B cell (primary cell): ENCODE data around the gene FGD4.

Source experiments
- EZH2 ChIP-seq: IDR thresholded peaks from 2 replicates; pipeline ENCODE4 v1.6.1; 2012; ENCODE audit warnings: borderline replicate concordance, low read depth, mild to moderate bottlenecking, moderate library complexity, low read length; ENCODE audit not compliant: insufficient read depth, poor library complexity, severe bottlenecking
- TF ChIP-seq, protein P1 (sequence below): fragments of 200-600 bp; IDR thresholded peaks from one replicate; pipeline ENCODE4 v1.8.0; 2022; ENCODE audit warnings: antibody characterized with exemption, mild to moderate bottlenecking

DNA sequence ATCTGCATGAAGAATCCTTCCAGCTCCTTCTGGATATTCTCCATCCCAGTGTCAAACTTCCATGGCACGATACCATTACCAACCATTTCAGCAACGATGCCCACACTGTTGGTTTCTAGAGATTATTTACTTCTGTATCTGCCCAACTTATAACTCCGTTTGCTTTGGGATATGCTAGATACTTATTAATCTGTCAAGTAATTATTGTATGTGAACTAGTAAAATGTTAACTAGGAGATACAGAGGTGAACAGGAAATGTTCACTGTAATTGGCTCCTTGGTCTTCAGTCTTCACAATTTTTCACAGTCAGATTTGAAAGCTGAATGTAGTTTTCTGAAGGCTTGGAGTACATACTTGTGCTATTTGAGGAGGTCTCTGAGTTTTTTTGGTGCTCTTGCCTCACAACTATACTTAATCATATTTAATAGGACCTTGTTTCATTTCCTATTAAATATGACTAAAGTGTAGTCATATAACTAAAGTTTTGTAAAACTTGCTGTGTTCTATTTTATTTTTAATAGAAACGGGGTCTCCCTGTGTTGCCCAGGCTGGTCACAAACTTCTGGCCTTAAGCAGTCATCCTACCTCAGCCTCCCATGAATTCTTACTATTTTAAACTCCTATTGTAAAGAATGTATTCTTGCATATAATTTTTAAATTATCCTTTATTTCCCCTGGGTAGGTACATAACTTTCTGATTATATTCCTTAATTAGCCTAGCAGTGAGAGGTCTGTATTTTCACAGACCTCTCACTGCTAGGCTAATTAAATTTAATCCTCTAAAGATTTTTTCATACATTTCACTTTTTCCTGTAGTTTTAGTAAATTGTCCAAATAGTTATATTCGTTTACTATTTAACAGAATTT is 79.7 kb downstream of the FGD4 start:
- TF ChIP-seq, protein P1, sequence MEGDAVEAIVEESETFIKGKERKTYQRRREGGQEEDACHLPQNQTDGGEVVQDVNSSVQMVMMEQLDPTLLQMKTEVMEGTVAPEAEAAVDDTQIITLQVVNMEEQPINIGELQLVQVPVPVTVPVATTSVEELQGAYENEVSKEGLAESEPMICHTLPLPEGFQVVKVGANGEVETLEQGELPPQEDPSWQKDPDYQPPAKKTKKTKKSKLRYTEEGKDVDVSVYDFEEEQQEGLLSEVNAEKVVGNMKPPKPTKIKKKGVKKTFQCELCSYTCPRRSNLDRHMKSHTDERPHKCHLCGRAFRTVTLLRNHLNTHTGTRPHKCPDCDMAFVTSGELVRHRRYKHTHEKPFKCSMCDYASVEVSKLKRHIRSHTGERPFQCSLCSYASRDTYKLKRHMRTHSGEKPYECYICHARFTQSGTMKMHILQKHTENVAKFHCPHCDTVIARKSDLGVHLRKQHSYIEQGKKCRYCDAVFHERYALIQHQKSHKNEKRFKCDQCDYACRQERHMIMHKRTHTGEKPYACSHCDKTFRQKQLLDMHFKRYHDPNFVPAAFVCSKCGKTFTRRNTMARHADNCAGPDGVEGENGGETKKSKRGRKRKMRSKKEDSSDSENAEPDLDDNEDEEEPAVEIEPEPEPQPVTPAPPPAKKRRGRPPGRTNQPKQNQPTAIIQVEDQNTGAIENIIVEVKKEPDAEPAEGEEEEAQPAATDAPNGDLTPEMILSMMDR = no peak
- TF ChIP-seq EZH2 = no peak
